Osteocyte (in vitro differentiated cells): Measurements from ENCODE around the gene CAPSL. TPM values are rescaled to one million over a fixed set of nuclear protein-coding genes. Genes with fewer than 3 reads are reported as not detected.
"Not testable (repeated sequence)": the region's sequence is repeated elsewhere in the genome, so short reads cannot be mapped to it uniquely, and the experiment has no call there.

ENCODE experiments used
- DNase-seq: peaks from one replicate; pipeline ENCODE4 v3.0.0; 2021; ENCODE audit warnings: mixed read lengths; ENCODE audit not compliant: unreplicated experiment; ENCODE audit errors: extremely low spot score
- H3K27ac Mint-ChIP-seq: one replicate; pipeline ENCODE4 v1.8.0; 2021; ENCODE audit warnings: mild to moderate bottlenecking, mixed read lengths; ENCODE audit not compliant: unreplicated experiment
- H3K27me3 Mint-ChIP-seq: one replicate; pipeline ENCODE4 v1.8.0; 2021; ENCODE audit warnings: mixed read lengths; ENCODE audit not compliant: unreplicated experiment
- H3K36me3 Mint-ChIP-seq: one replicate; pipeline ENCODE4 v1.8.0; 2021; ENCODE audit warnings: mixed read lengths; ENCODE audit not compliant: unreplicated experiment
- H3K4me1 Mint-ChIP-seq: one replicate; pipeline ENCODE4 v1.8.0; 2021; ENCODE audit warnings: mixed read lengths; ENCODE audit not compliant: unreplicated experiment
- H3K4me3 Mint-ChIP-seq: one replicate; pipeline ENCODE4 v1.8.0; 2021; ENCODE audit warnings: mild to moderate bottlenecking, moderate library complexity, mixed read lengths; ENCODE audit not compliant: unreplicated experiment
- H3K9me3 Mint-ChIP-seq: one replicate; pipeline ENCODE4 v1.8.0; 2021; ENCODE audit warnings: mixed read lengths; ENCODE audit not compliant: unreplicated experiment
- long read RNA-seq: library from polyadenylated mRNA; unstranded; transcript quantifications from one replicate; pipeline ENCODE4 v2.0.0, GENCODE V29; 2021
- total RNA-seq: library from RNA; stranded (reverse); gene quantifications from 2 replicates; pipeline ENCODE4 v1.2.1, GENCODE V29; 2021
- TF ChIP-seq, protein P1 (sequence below): fragments of 200-600 bp; sonication (generic); IDR thresholded peaks from 2 replicates; pipeline ENCODE4 v1.5.0; 2021; ENCODE audit warnings: antibody characterized with exemption, mild to moderate bottlenecking, moderate library complexity

Gene CAPSL
- total RNA-seq: not detected in 2 replicates
- long read RNA-seq: 0 reads

DNA sequence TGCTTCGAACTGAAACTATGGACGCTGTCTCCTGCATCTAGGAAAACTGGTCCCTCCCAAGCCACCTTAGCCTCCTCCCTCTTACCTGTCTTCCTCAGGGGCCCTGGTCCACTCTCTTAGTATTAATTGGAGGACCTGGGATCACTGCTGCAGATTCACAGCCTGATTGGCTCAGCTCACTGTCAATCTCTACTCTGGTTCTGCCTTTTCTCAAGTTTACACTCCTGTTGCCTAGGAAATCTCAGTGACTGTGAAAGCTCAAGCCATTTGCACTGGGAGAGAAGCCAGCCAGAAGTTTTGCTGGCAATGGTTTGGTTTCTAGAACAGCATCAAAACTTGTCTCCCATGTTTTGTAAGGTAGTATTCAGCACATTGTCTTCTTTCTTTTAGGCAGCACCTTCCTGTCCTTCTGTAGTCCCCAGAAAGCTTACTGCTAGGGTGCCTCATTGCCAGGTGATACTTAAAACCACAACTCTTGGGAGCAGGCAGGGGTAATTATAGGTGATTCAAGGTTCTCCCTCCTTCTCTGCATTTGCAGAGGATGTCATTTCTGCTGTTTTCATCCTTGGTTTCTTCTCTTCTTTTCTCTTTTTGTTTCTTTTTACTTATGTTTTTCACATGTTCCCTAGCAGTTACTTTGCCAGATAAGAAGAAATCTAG, at the start of gene CAPSL:
CAPSL (minus strand) TSS at position 55 of the 660 bp plus-strand sequence. CDS start 17,502 bp downstream, outside the sequence.
- no peak within 1 kb of the TSS for H3K27ac Mint-ChIP-seq
- no peak for DNase-seq
- H3K4me1 Mint-ChIP-seq: no peaks in the 10 kb centered on the region
- TF ChIP-seq, protein P1, sequence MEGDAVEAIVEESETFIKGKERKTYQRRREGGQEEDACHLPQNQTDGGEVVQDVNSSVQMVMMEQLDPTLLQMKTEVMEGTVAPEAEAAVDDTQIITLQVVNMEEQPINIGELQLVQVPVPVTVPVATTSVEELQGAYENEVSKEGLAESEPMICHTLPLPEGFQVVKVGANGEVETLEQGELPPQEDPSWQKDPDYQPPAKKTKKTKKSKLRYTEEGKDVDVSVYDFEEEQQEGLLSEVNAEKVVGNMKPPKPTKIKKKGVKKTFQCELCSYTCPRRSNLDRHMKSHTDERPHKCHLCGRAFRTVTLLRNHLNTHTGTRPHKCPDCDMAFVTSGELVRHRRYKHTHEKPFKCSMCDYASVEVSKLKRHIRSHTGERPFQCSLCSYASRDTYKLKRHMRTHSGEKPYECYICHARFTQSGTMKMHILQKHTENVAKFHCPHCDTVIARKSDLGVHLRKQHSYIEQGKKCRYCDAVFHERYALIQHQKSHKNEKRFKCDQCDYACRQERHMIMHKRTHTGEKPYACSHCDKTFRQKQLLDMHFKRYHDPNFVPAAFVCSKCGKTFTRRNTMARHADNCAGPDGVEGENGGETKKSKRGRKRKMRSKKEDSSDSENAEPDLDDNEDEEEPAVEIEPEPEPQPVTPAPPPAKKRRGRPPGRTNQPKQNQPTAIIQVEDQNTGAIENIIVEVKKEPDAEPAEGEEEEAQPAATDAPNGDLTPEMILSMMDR: no peak
- peaks cover 21% of the 10 kb centered on the region for H3K27me3 Mint-ChIP-seq
- H3K36me3 Mint-ChIP-seq: no peaks in the 10 kb centered on the region
- H3K9me3 Mint-ChIP-seq: no peaks in the 10 kb centered on the region
- no peak within 1 kb of the TSS for H3K4me3 Mint-ChIP-seq

- no peaks in the 10 kb centered on the region for H3K9me3 Mint-ChIP-seq
- peaks cover 22% of the 10 kb centered on the region for H3K27me3 Mint-ChIP-seq
- no peak overlapping the region for H3K27ac Mint-ChIP-seq
- H3K4me3 Mint-ChIP-seq: no peak overlapping the region
- no peaks in the 10 kb centered on the region for H3K36me3 Mint-ChIP-seq
- H3K4me1 Mint-ChIP-seq: no peaks in the 10 kb centered on the region
- TF ChIP-seq, protein P1: no peak
- DNase-seq: no peak
Measured at GRCh38 chr5:35987776-35988175, 49.4 kb upstream of the CAPSL start.

GRCh38 chr5:35979715-35980114, 41.3 kb upstream of the CAPSL start:
- TF ChIP-seq, protein P1: no peak
- H3K4me1 Mint-ChIP-seq: no peaks in the 10 kb centered on the region
- DNase-seq: no peak
- H3K9me3 Mint-ChIP-seq: no peaks in the 10 kb centered on the region
- no peak overlapping the region for H3K27ac Mint-ChIP-seq
- H3K36me3 Mint-ChIP-seq: no peaks in the 10 kb centered on the region
- peaks cover 2% of the 10 kb centered on the region for H3K27me3 Mint-ChIP-seq
- no peak overlapping the region for H3K4me3 Mint-ChIP-seq

DNA sequence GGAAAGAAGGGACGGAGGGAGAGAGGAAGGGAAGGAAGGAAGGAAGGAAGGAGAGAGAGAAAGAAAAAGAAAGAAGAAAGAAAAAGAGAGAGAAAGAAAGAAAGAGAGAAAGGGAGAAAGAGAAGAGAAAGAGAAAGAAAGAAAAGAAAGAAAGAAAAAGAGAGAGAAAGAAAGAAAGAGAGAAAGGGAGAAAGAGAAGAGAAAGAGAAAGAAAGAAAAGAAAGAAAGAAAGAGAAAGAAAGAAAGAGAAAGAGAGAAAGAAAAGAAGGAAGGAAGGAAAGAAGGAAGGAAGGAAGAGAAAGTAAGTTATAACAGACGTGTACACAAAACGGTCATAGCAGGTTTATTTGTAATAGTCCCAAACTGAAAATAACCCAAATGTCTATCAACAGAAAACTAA, 38.4 kb upstream of the CAPSL start:
- H3K4me1 Mint-ChIP-seq, DNase-seq, H3K27ac Mint-ChIP-seq, H3K36me3 Mint-ChIP-seq, H3K4me3 Mint-ChIP-seq, H3K27me3 Mint-ChIP-seq, H3K9me3 Mint-ChIP-seq: not testable (repeated sequence)

- H3K9me3 Mint-ChIP-seq: no peaks in the 10 kb centered on the region
- H3K4me1 Mint-ChIP-seq: no peaks in the 10 kb centered on the region
- TF ChIP-seq, protein P1: no peak
- H3K27ac Mint-ChIP-seq: no peak overlapping the region
- H3K4me3 Mint-ChIP-seq: no peak overlapping the region
- H3K36me3 Mint-ChIP-seq: no peaks in the 10 kb centered on the region
- peaks cover 3% of the 10 kb centered on the region for H3K27me3 Mint-ChIP-seq
- DNase-seq: no peak
Measured at GRCh38 chr5:35974570-35974969, 36.1 kb upstream of the CAPSL start.
